Karpas-422 (cell line): ENCODE data around the gene PILRA. TPM values are rescaled to one million over a fixed set of nuclear protein-coding genes. Genes with fewer than 3 reads are reported as not detected.

Source experiments
- DNase-seq: peaks from one replicate; pipeline ENCODE4 v3.0.0-alpha.2; 2015
- H2AFZ ChIP-seq: fragments of 200-600 bp; sonication (generic); 2 replicates; pipeline ENCODE4 v1.6.1; 2014; ENCODE audit warnings: antibody characterized with exemption, low read length, mixed read lengths
- H3K27ac ChIP-seq: fragments of 200-600 bp; sonication (generic); 2 replicates; pipeline ENCODE4 v1.5.1; 2014; ENCODE audit warnings: mild to moderate bottlenecking, low read length, moderate library complexity
- H3K27me3 ChIP-seq: fragments of 200-600 bp; sonication (generic); 2 replicates; pipeline ENCODE4 v1.6.1; 2014; ENCODE audit warnings: low read length, mixed read lengths
- H3K36me3 ChIP-seq: fragments of 200-600 bp; sonication (generic); 2 replicates; pipeline ENCODE4 v1.6.1; 2014; ENCODE audit warnings: low read length, mixed read lengths; ENCODE audit not compliant: insufficient read depth
- H3K4me1 ChIP-seq: fragments of 200-600 bp; sonication (generic); 2 replicates; pipeline ENCODE4 v1.6.1; 2014; ENCODE audit warnings: mild to moderate bottlenecking, low read length, mixed read lengths
- H3K4me2 ChIP-seq: fragments of 200-600 bp; sonication (generic); 2 replicates; pipeline ENCODE4 v1.6.1; 2014; ENCODE audit warnings: low read length, low read depth, mild to moderate bottlenecking; ENCODE audit not compliant: poor library complexity, severe bottlenecking
- H3K4me3 ChIP-seq: fragments of 200-600 bp; sonication (generic); 2 replicates; pipeline ENCODE4 v1.5.1; 2014; ENCODE audit warnings: mild to moderate bottlenecking, antibody characterized with exemption, low read length, mixed read lengths
- H3K79me2 ChIP-seq: fragments of 200-600 bp; sonication (generic); 2 replicates; pipeline ENCODE4 v1.6.1; 2014; ENCODE audit warnings: mild to moderate bottlenecking, low read length, mixed read lengths
- H3K9ac ChIP-seq: fragments of 200-600 bp; sonication (generic); 2 replicates; pipeline ENCODE4 v1.6.0; 2014; ENCODE audit warnings: low read length
- H3K9me2 ChIP-seq: fragments of 200-600 bp; sonication (generic), shearing (Covaris generic); replicated peaks from 2 replicates; pipeline ENCODE4 v1.6.0; 2014; ENCODE audit warnings: mild to moderate bottlenecking, low read length, moderate library complexity; ENCODE audit not compliant: insufficient read depth
- H3K9me3 ChIP-seq: fragments of 300-700, 200-600 bp; sonication (generic); 2 replicates; pipeline ENCODE4 v1.6.1; 2014; ENCODE audit warnings: low read length, mixed read lengths
- H4K20me1 ChIP-seq: fragments of 200-600 bp; sonication (generic); 2 replicates; pipeline ENCODE4 v1.6.1; 2014; ENCODE audit warnings: mild to moderate bottlenecking, antibody characterized with exemption, low read length, low read depth; ENCODE audit not compliant: insufficient read depth
- total RNA-seq: library from RNA; depleted of rRNA; stranded (reverse); fragments of >200 nt; shearing (Covaris generic); gene quantifications from 2 replicates; pipeline ENCODE4 v1.2.3, GENCODE V29; 2014; ENCODE audit warnings: low replicate concordance

The PILRA gene
- total RNA-seq, 1 experiment from 2014 or later: 2.4 TPM

- Histone ChIP-seq H3K36me3 (peaks cover 17% of the 10 kb centered on the region), H3K4me2 (peak overlapping the region; percentile 94), H3K27me3 (no peaks in the 10 kb centered on the region), H3K4me3 (peak overlapping the region; percentile 81), H3K79me2 (peaks cover 27% of the 10 kb centered on the region), H3K9me3 (no peaks in the 10 kb centered on the region), H4K20me1 (peaks cover 11% of the 10 kb centered on the region; the same call in 1 of the 2 replicates), H3K9ac (peak overlapping the region; percentile 99), H2AFZ (no peak overlapping the region), H3K4me1 (peaks cover 48% of the 10 kb centered on the region), H3K27ac (peak overlapping the region; percentile 97), H3K9me2 (no peaks in the 10 kb centered on the region)
- DNase-seq: peak; percentile 100
Measured at GRCh38 chr7:100428967-100429636, 55.8 kb downstream of the PILRA start.

GRCh38 chr7:100429637-100430492, 56.6 kb downstream of the PILRA start, which contains the start of gene MEPCE:
MEPCE (plus strand) TSS chr7:100429831; CDS start chr7:100430019, 188 bp downstream.
- no peak within 1 kb of the TSS for H2AFZ ChIP-seq
- peak within 1 kb of the TSS; percentile 99 for H3K9ac ChIP-seq
- H3K4me3 ChIP-seq: peak within 1 kb of the TSS; percentile 81
- H3K4me1 ChIP-seq: peaks cover 55% of the 10 kb centered on the region
- no peaks in the 10 kb centered on the region for H3K27me3 ChIP-seq
- H3K79me2 ChIP-seq: peaks cover 27% of the 10 kb centered on the region
- no peaks in the 10 kb centered on the region for H3K9me3 ChIP-seq
- peaks cover 17% of the 10 kb centered on the region for H3K36me3 ChIP-seq
- peak within 1 kb of the TSS; percentile 94 for H3K4me2 ChIP-seq
- peak within 1 kb of the TSS; percentile 97 for H3K27ac ChIP-seq
- no peaks in the 10 kb centered on the region for H3K9me2 ChIP-seq
- H4K20me1 ChIP-seq: peaks cover 11% of the 10 kb centered on the region; the same call in 1 of the 2 replicates
- peak; percentile 98 for DNase-seq

- Histone ChIP-seq H4K20me1 (peaks cover 11% of the 10 kb centered on the region; the same call in 1 of the 2 replicates), H3K9me3 (no peaks in the 10 kb centered on the region), H3K4me1 (peaks cover 61% of the 10 kb centered on the region), H3K4me3 (peak overlapping the region; percentile 81), H2AFZ (no peak overlapping the region), H3K27me3 (no peaks in the 10 kb centered on the region), H3K9ac (peak overlapping the region; percentile 99), H3K9me2 (no peaks in the 10 kb centered on the region), H3K4me2 (peak overlapping the region; percentile 94), H3K79me2 (peaks cover 35% of the 10 kb centered on the region), H3K36me3 (peaks cover 17% of the 10 kb centered on the region), H3K27ac (peak overlapping the region; percentile 97)
- DNase-seq: no peak
Measured at GRCh38 chr7:100430493-100431285, 57.4 kb downstream of the PILRA start.

GRCh38 chr7:100431286-100431735, 58.0 kb downstream of the PILRA start:
- Histone ChIP-seq H3K79me2 (peaks cover 37% of the 10 kb centered on the region), H3K36me3 (peaks cover 17% of the 10 kb centered on the region)

GRCh38 chr7:100432053-100432452, 58.8 kb downstream of the PILRA start:
- Histone ChIP-seq H3K36me3 (peaks cover 17% of the 10 kb centered on the region), H3K27ac (no peak overlapping the region; the same call in 1 of the 2 replicates), H3K27me3 (no peaks in the 10 kb centered on the region), H3K79me2 (peaks cover 37% of the 10 kb centered on the region), H4K20me1 (peaks cover 11% of the 10 kb centered on the region; the same call in 1 of the 2 replicates), H3K4me2 (peak overlapping the region; percentile 1), H2AFZ (no peak overlapping the region), H3K9me3 (no peaks in the 10 kb centered on the region), H3K9ac (0 out of 2 replicates have a peak overlapping the region, but pooled peaks have one; percentile 7), H3K9me2 (no peaks in the 10 kb centered on the region), H3K4me3 (no peak overlapping the region; the same call in 1 of the 2 replicates), H3K4me1 (peaks cover 64% of the 10 kb centered on the region)
- DNase-seq: no peak

More at GRCh38 chr7:100431286-100431735, 58.0 kb downstream of the PILRA start:
- Histone ChIP-seq H4K20me1 (peaks cover 11% of the 10 kb centered on the region; the same call in 1 of the 2 replicates), H3K9me2 (no peaks in the 10 kb centered on the region), H3K27ac (peak overlapping the region; percentile 97; the same call in 1 of the 2 replicates), H3K27me3 (no peaks in the 10 kb centered on the region), H3K9ac (peak overlapping the region; percentile 99), H3K4me1 (peaks cover 61% of the 10 kb centered on the region), H3K9me3 (no peaks in the 10 kb centered on the region), H2AFZ (no peak overlapping the region), H3K4me2 (peak overlapping the region; percentile 94), H3K4me3 (peak overlapping the region; percentile 81; the same call in 1 of the 2 replicates)
- no peak for DNase-seq

GRCh38 chr7:100432621-100433275, 59.5 kb downstream of the PILRA start:
- Histone ChIP-seq H4K20me1 (peaks cover 11% of the 10 kb centered on the region; the same call in 1 of the 2 replicates), H3K9me2 (no peaks in the 10 kb centered on the region), H3K79me2 (peaks cover 37% of the 10 kb centered on the region), H3K4me1 (peaks cover 63% of the 10 kb centered on the region), H3K36me3 (peaks cover 17% of the 10 kb centered on the region), H3K27ac (no peak overlapping the region), H3K9ac (peak overlapping the region; percentile 16; the same call in 1 of the 2 replicates), H2AFZ (no peak overlapping the region), H3K27me3 (no peaks in the 10 kb centered on the region), H3K4me3 (no peak overlapping the region), H3K9me3 (no peaks in the 10 kb centered on the region), H3K4me2 (peak overlapping the region; percentile 92)
- DNase-seq: no peak

- H3K9ac ChIP-seq: peak overlapping the region; percentile 16; the same call in 1 of the 2 replicates
- H3K27ac ChIP-seq: no peak overlapping the region
- H3K27me3 ChIP-seq: no peaks in the 10 kb centered on the region
- no peak overlapping the region for H2AFZ ChIP-seq
- no peaks in the 10 kb centered on the region for H3K9me3 ChIP-seq
- peaks cover 37% of the 10 kb centered on the region for H3K79me2 ChIP-seq
- no peak overlapping the region for H3K4me3 ChIP-seq
- DNase-seq: no peak
- peaks cover 17% of the 10 kb centered on the region for H3K36me3 ChIP-seq
- H3K9me2 ChIP-seq: no peaks in the 10 kb centered on the region
- H3K4me2 ChIP-seq: peak overlapping the region; percentile 92
- peaks cover 58% of the 10 kb centered on the region for H3K4me1 ChIP-seq
- H4K20me1 ChIP-seq: peaks cover 11% of the 10 kb centered on the region; the same call in 1 of the 2 replicates
Measured at GRCh38 chr7:100433276-100433591, 59.9 kb downstream of the PILRA start.
